Measurements from ENCODE around the gene ESPL1. TPM values are rescaled to one million over a fixed set of nuclear protein-coding genes. Genes with fewer than 3 reads are reported as not detected.

Gene ESPL1
- total RNA-seq, 1 experiment from 2014 or later: 61.4 TPM

- Mint-ChIP-seq H3K9me3 (no peaks in the 10 kb centered on the region), H3K27ac (peak overlapping the region; percentile 88), H3K27me3 (ENCODE audit: low read depth) (peaks cover 5% of the 10 kb centered on the region; the same call in 1 of the 2 replicates), H3K4me3 (peak overlapping the region; percentile 82), H3K4me1 (peaks cover 71% of the 10 kb centered on the region), H3K36me3 (no peaks in the 10 kb centered on the region; the same call in 1 of the 2 replicates)
- POLR2A ChIA-PET: interaction anchor here (1.6 kb wide), 1 partner anchor 18 kb away, joined by 4 read pairs; no protein-coding TSS in a partner anchor
- ATAC-seq (peak; percentile 52), DNase-seq (ENCODE audit: low spot score) (peak; percentile 52)
- TF ChIP-seq ZNF416 (CRISPR knock-in tag; IDR thresholded peaks at IDR 0.05) (no peak), RELA (CRISPR knock-in tag; IDR thresholded peaks at IDR 0.05; ENCODE audit: borderline replicate concordance) (no peak), ELF4 (CRISPR knock-in tag; IDR thresholded peaks at IDR 0.05; ENCODE audit: low read depth) (no peak), SP1 (CRISPR knock-in tag; conservative IDR thresholded peaks at IDR 0.05) (peak; percentile 52; the same call in 1 of the 2 replicates), ETV6 (CRISPR knock-in tag; IDR thresholded peaks at IDR 0.05) (no peak)
- CTCF ChIA-PET: interaction anchor here (1.4 to 10.2 kb wide), 9 partner anchors 9 to 89 kb away, joined by 4 to 82 read pairs (median 18); partner anchors contain the start of genes AAAS, ESPL1 and PFDN5
Measured at GRCh38 chr12:53232646-53233461, 35.2 kb upstream of the ESPL1 start.

- ChIA-PET CTCF (interaction anchor here (0.9 to 10.2 kb wide), 18 partner anchors 9 to 168 kb away, joined by 3 to 82 read pairs (median 6); partner anchors contain the start of genes AAAS, ESPL1 and PFDN5), POLR2A (interaction anchor here (1.2 to 1.8 kb wide), 4 partner anchors 13 to 19 kb away, joined by 4 to 7 read pairs (median 4); no protein-coding TSS in a partner anchor)
- H3K9me3 Mint-ChIP-seq: no peaks in the 10 kb centered on the region
- peak overlapping the region; percentile 82 for H3K4me3 Mint-ChIP-seq
- peaks cover 66% of the 10 kb centered on the region for H3K4me1 Mint-ChIP-seq
- DNase-seq (ENCODE audit: low spot score) (peak; percentile 46), ATAC-seq (peak; percentile 11; the same call in 1 of the 2 replicates)
- peak overlapping the region; percentile 86 for H3K27ac Mint-ChIP-seq
- H3K36me3 Mint-ChIP-seq: no peaks in the 10 kb centered on the region
- TF ChIP-seq OVOL2 (CRISPR knock-in tag; IDR thresholded peaks at IDR 0.05; ENCODE audit: borderline replicate concordance) (no peak), IRF1 (CRISPR knock-in tag; IDR thresholded peaks at IDR 0.05) (no peak), SMAD3 (CRISPR knock-in tag; IDR thresholded peaks at IDR 0.05; ENCODE audit: borderline replicate concordance) (no peak), TEAD1 (CRISPR knock-in tag; IDR thresholded peaks at IDR 0.05) (no peak), ZNF396 (CRISPR knock-in tag; IDR thresholded peaks at IDR 0.05; ENCODE audit: borderline replicate concordance) (no peak), NR1H2 (CRISPR knock-in tag; IDR thresholded peaks at IDR 0.05) (no peak), SMAD4 (CRISPR knock-in tag; IDR thresholded peaks at IDR 0.05) (no peak), ZNF416 (CRISPR knock-in tag; IDR thresholded peaks at IDR 0.05) (no peak)
- peaks cover 5% of the 10 kb centered on the region; the same call in 1 of the 2 replicates for H3K27me3 Mint-ChIP-seq (ENCODE audit: low read depth)
Measured at GRCh38 chr12:53233671-53234121, 34.4 kb upstream of the ESPL1 start.

GRCh38 chr12:53234271-53234914 lies 33.7 kb upstream of the ESPL1 start:
- Mint-ChIP-seq H3K4me1 (peaks cover 62% of the 10 kb centered on the region), H3K36me3 (no peaks in the 10 kb centered on the region), H3K27ac (peak overlapping the region; percentile 86), H3K4me3 (peak overlapping the region; percentile 50), H3K9me3 (no peaks in the 10 kb centered on the region), H3K27me3 (ENCODE audit: low read depth) (peaks cover 5% of the 10 kb centered on the region; the same call in 1 of the 2 replicates)
- POLR2A ChIA-PET: interaction anchor here (0.6 to 1.8 kb wide), 5 partner anchors 12 to 20 kb away, joined by 3 to 7 read pairs (median 4); no protein-coding TSS in a partner anchor
- CTCF ChIA-PET: interaction anchor here (0.9 to 10.2 kb wide), 18 partner anchors 9 to 169 kb away, joined by 3 to 82 read pairs (median 6); partner anchors contain the start of genes AAAS, ESPL1 and PFDN5
- peak; percentile 81 for DNase-seq (ENCODE audit: low spot score)
- peak; percentile 60 for ATAC-seq
- TF ChIP-seq ZNF138 (CRISPR knock-in tag; conservative IDR thresholded peaks at IDR 0.05) (no peak), ATF2 (CRISPR knock-in tag; IDR thresholded peaks at IDR 0.05; ENCODE audit: borderline replicate concordance, low read depth) (no peak), JUN (CRISPR knock-in tag; IDR thresholded peaks at IDR 0.05) (no peak), ZNF219 (CRISPR knock-in tag; IDR thresholded peaks at IDR 0.05; ENCODE audit: borderline replicate concordance) (no peak), ZMAT4 (CRISPR knock-in tag; IDR thresholded peaks at IDR 0.05) (no peak), MYBL2 (CRISPR knock-in tag; IDR thresholded peaks at IDR 0.05) (no peak), TCF7 (CRISPR knock-in tag; IDR thresholded peaks at IDR 0.05; ENCODE audit: low read depth) (no peak), NR2C2 (CRISPR knock-in tag; IDR thresholded peaks at IDR 0.05) (no peak), IRF2 (CRISPR knock-in tag; IDR thresholded peaks at IDR 0.05; ENCODE audit: borderline replicate concordance, low read depth) (no peak), HMGXB4 (CRISPR knock-in tag; IDR thresholded peaks at IDR 0.05) (no peak), SMAD3 (CRISPR knock-in tag; IDR thresholded peaks at IDR 0.05; ENCODE audit: borderline replicate concordance) (no peak), ZNF425 (CRISPR knock-in tag; conservative IDR thresholded peaks at IDR 0.05) (no peak)

Data from WTC11 (cell line).